Measurements from ENCODE around the gene DIPK2A.
A peak's percentile ranks its signal among the peaks of the same experiment; 100 is the strongest.

The DIPK2A gene

GRCh38 chr3:143974271-143975238 is 2.9 kb downstream of the DIPK2A start:
- no peak for DNase-seq (ENCODE audit: low read depth)
- peak overlapping the region; percentile 97 for H3K4me3 ChIP-seq (ENCODE audit: low read depth, low read length)
- TF ChIP-seq, protein P1, sequence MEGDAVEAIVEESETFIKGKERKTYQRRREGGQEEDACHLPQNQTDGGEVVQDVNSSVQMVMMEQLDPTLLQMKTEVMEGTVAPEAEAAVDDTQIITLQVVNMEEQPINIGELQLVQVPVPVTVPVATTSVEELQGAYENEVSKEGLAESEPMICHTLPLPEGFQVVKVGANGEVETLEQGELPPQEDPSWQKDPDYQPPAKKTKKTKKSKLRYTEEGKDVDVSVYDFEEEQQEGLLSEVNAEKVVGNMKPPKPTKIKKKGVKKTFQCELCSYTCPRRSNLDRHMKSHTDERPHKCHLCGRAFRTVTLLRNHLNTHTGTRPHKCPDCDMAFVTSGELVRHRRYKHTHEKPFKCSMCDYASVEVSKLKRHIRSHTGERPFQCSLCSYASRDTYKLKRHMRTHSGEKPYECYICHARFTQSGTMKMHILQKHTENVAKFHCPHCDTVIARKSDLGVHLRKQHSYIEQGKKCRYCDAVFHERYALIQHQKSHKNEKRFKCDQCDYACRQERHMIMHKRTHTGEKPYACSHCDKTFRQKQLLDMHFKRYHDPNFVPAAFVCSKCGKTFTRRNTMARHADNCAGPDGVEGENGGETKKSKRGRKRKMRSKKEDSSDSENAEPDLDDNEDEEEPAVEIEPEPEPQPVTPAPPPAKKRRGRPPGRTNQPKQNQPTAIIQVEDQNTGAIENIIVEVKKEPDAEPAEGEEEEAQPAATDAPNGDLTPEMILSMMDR (IDR thresholded peaks at IDR 0.05; ENCODE audit: insufficient read depth, low read depth, low read length, missing control alignments) = no peak

- peak overlapping the region; percentile 97 for H3K4me3 ChIP-seq (ENCODE audit: low read depth, low read length)
- DNase-seq (ENCODE audit: low read depth) = peak; percentile 72
- TF ChIP-seq, protein P1 (IDR thresholded peaks at IDR 0.05; ENCODE audit: insufficient read depth, low read depth, low read length, missing control alignments) = peak; percentile 42
Observed at GRCh38 chr3:143975554-143976152, 4.0 kb downstream of the DIPK2A start.

DNA sequence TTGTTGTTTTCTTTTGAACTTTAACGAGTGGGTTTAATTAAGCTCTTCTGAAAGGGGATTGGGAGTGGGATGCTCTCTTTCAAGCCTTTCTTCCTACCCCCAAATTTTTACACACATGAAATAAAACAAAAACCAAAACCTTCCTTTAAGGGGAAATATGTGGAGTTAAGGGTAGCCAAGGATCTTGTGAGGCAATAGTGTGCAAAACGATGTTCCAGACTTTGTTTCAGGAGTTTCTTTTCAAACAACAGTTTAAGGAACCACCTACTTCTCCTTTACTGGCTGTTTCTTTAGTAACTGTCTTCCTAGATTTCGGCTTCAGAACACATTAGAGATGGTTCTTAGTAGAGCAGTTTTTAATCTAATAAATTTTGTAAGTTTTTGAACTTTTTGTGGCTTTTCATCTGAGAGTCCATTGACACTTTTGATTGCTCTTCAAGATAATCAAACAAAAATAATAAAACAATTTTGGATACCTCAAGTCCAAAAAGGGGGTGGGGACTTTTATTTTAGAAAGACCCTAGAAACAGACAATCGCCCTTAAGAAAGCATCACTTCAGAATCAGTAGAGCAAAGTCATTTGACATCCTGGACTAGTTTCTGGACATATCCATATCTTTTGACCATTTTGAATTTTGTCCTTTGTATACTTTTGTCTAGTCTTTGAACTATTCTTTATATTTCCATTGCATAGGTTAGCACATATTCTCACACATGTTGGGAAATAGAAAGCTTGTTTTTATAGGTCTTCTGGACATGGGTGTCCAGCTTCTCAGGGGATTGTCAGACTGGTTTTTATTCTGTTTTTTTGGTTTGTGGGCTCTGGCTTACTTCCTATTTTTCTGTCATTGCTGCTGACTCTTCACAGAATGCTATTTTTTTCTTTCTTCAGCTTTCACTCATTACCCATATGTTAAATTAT is 6.0 kb downstream of the DIPK2A start:
- peak; percentile 56 for DNase-seq (ENCODE audit: low read depth)
- H3K4me3 ChIP-seq (ENCODE audit: low read depth, low read length) = peak overlapping the region; percentile 97
- TF ChIP-seq, protein P1 (IDR thresholded peaks at IDR 0.05; ENCODE audit: insufficient read depth, low read depth, low read length, missing control alignments) = no peak

DNA sequence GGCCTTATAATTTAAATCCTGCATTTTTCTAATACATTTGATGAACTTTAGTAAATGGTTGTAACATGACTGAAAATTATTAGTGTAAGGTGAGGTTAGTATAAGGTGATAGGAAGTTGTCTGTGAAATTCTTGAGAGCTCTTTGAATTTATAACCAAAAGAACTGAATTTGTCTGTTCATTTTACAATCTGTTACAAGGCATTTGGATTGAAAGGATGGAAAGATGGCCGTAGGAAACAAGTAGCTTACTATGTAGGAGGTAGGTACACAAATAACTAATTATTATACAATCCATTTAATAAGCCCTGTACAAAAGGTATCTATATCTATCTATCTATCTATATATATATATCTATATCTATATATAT is 6.6 kb downstream of the DIPK2A start:
- DNase-seq (ENCODE audit: low read depth) = no peak
- no peak overlapping the region for H3K4me3 ChIP-seq (ENCODE audit: low read depth, low read length)
- TF ChIP-seq, protein P1 (IDR thresholded peaks at IDR 0.05; ENCODE audit: insufficient read depth, low read depth, low read length, missing control alignments) = no peak

GRCh38 chr3:143979041-143979440 is 7.4 kb downstream of the DIPK2A start:
- DNase-seq (ENCODE audit: low read depth) = no peak
- TF ChIP-seq, protein P1 (IDR thresholded peaks at IDR 0.05; ENCODE audit: insufficient read depth, low read depth, low read length, missing control alignments) = no peak

DNA sequence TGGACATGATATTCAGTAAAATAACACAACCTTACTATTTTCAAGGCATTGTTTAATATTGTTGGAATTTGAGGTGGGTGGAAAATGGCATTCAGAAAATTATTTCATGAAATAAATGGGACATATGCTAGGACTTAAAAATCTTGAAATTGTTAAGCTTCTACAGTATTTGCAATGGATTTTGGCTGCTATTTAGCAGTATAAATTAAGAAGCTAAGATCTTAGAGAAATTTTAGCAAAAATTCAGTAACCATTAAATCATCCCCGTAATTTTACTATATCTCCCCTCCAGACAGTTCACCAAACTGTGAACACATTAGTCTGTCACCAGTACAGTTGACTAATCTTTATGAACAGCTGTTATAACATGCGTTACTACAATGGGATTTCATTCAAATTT is 8.2 kb downstream of the DIPK2A start:
- no peak for DNase-seq (ENCODE audit: low read depth)
- TF ChIP-seq, protein P1 (IDR thresholded peaks at IDR 0.05; ENCODE audit: insufficient read depth, low read depth, low read length, missing control alignments) = no peak

More at GRCh38 chr3:143979041-143979440, 7.4 kb downstream of the DIPK2A start:
- H3K4me3 ChIP-seq (ENCODE audit: low read depth, low read length) = no peak overlapping the region

More for the DNA sequence above, 8.2 kb downstream of the DIPK2A start:
- H3K4me3 ChIP-seq (ENCODE audit: low read depth, low read length) = no peak overlapping the region

Measured in GM12865 (cell line).